GM12878 (cell line): Measurements from ENCODE around the gene DAAM1. TPM values are rescaled to one million over a fixed set of nuclear protein-coding genes. Genes with fewer than 3 reads are reported as not detected.

Experiments
- ATAC-seq: fragments of 200-7000 bp; cut with Tn5 transposase; 3 replicates; pipeline ENCODE4 v1.9.1; 2020; ENCODE audit warnings: mild to moderate bottlenecking, moderate library complexity
- BruUV-seq: library from RNA; stranded (reverse); fragments of 400-500 nt; replicated peaks from 2 replicates; lab custom pipeline; 2021; lab: Mats Ljungman, UMichigan
- CTCF ChIA-PET: fragments of 300-600 bp; sonication (Branson Sonifier 250); formaldehyde crosslinking; extraction: SDS; loops from one replicate; lab custom pipeline; 2021; ENCODE audit warnings: inconsistent platforms; lab: Yijun Ruan, JAX
- POLR2A ChIA-PET: fragments of 350-600 bp; formaldehyde crosslinking; extraction: SDS; loops from one replicate; lab custom pipeline; 2021; ENCODE audit warnings: inconsistent platforms; lab: Charles Lee
- RAD21 ChIA-PET: fragments of 300-600 bp; sonication (Branson Sonifier 250); formaldehyde crosslinking; loops from one replicate; lab custom pipeline; 2023; ENCODE audit warnings: antibody characterized with exemption; ENCODE audit not compliant: unreplicated experiment; lab: Charles Lee
- SMC1A ChIA-PET: fragments of 300-600 bp; sonication (Branson Sonifier 250); formaldehyde crosslinking; loops from one replicate; lab custom pipeline; 2023; ENCODE audit not compliant: unreplicated experiment, uncharacterized antibody; lab: Charles Lee
- DNase-seq: peaks from one replicate; pipeline ENCODE4 v3.0.0-alpha.2; 2011; ENCODE audit warnings: low read depth, low spot score
- FAIRE-seq: peaks from 3 replicates; lab custom pipeline; 2011; peaks lifted over from hg19 to GRCh38; lab: Jason Lieb, UNC
- H2AFZ ChIP-seq: 2 replicates; pipeline ENCODE4 v1.6.0; 2011; ENCODE audit warnings: low read depth, low read length, control low read depth; ENCODE audit not compliant: control insufficient read depth
- H3K27ac ChIP-seq: 2 replicates; pipeline ENCODE4 v1.5.1; 2011; ENCODE audit warnings: control low read depth; ENCODE audit not compliant: control insufficient read depth, insufficient read depth
- H3K27me3 ChIP-seq, 2 experiments: replicated peaks in 1 of 2; 2 replicates each; pipeline versions ENCODE4 v1.6.0 to v1.6.1; 2011; ENCODE audit warnings: low read length in 1 of 2; ENCODE audit not compliant: control insufficient read depth in 2 of 2, insufficient read depth in 2 of 2
- H3K36me3 ChIP-seq, 2 experiments: 2 replicates each; pipeline ENCODE4 v1.5.1; 2011; ENCODE audit warnings: low read length in 1 of 2; ENCODE audit not compliant: control insufficient read depth in 2 of 2, insufficient read depth in 2 of 2
- H3K4me1 ChIP-seq: 2 replicates; pipeline ENCODE4 v1.6.1; 2011; ENCODE audit warnings: mild to moderate bottlenecking, low read length, moderate library complexity, mixed read lengths; ENCODE audit not compliant: control insufficient read depth, insufficient read depth
- H3K4me2 ChIP-seq: 2 replicates; pipeline ENCODE4 v1.6.0; 2011; ENCODE audit warnings: control low read depth; ENCODE audit not compliant: control insufficient read depth, insufficient read depth
- H3K4me3 ChIP-seq: fragments of 200-600 bp; sonication (generic); 2 replicates; pipeline ENCODE4 v1.5.1; 2016
- H3K79me2 ChIP-seq: 2 replicates; pipeline ENCODE4 v1.6.0; 2011; ENCODE audit warnings: low read length; ENCODE audit not compliant: control insufficient read depth, insufficient read depth
- H3K9ac ChIP-seq: 2 replicates; pipeline ENCODE4 v1.8.0; 2011; ENCODE audit warnings: low read length, control low read depth, mixed read lengths; ENCODE audit not compliant: control insufficient read depth, insufficient read depth
- H3K9me3 ChIP-seq: replicated peaks from 3 replicates; pipeline ENCODE4 v1.5.1; 2011; ENCODE audit warnings: mild to moderate bottlenecking, low read length; ENCODE audit not compliant: control insufficient read depth, insufficient read depth
- H4K20me1 ChIP-seq: 2 replicates; pipeline ENCODE4 v1.6.0; 2011; ENCODE audit not compliant: control insufficient read depth, insufficient read depth
- HDAC2 ChIP-seq: fragments of 200-600 bp; sonication (generic); IDR thresholded peaks from 2 replicates; pipeline ENCODE4 v1.6.1; 2017
- RELB ChIP-seq: fragments of 450-650 bp; IDR thresholded peaks from 2 replicates; pipeline ENCODE4 v1.6.1; 2017; ENCODE audit warnings: low read depth, mild to moderate bottlenecking, moderate library complexity
- REST ChIP-seq: IDR thresholded peaks from 2 replicates; pipeline ENCODE4 v1.6.1; 2012; ENCODE audit warnings: mild to moderate bottlenecking, low read depth, low read length
- SMAD5 ChIP-seq: IDR thresholded peaks from 2 replicates; pipeline ENCODE4 v1.6.1; 2016; ENCODE audit warnings: antibody characterized with exemption, low read depth
- SMARCA5 ChIP-seq: fragments of 450-650 bp; IDR thresholded peaks from 2 replicates; pipeline ENCODE4 v1.6.1; 2017; ENCODE audit warnings: mild to moderate bottlenecking
- SUZ12 ChIP-seq: fragments of 200-600 bp; sonication (generic); IDR thresholded peaks from one replicate; pipeline ENCODE4 v1.6.1; 2018; ENCODE audit warnings: antibody characterized with exemption, mild to moderate bottlenecking; ENCODE audit not compliant: unreplicated experiment
- USF2 ChIP-seq: IDR thresholded peaks from 2 replicates; pipeline ENCODE4 v1.6.1; 2011; ENCODE audit warnings: low read depth, low read length, improper control_type of control experiment, borderline replicate concordance
- ZNF592 ChIP-seq: fragments of 450-650 bp; IDR thresholded peaks from 2 replicates; pipeline ENCODE4 v1.6.1; 2017; ENCODE audit warnings: mild to moderate bottlenecking, moderate library complexity
- WGBS: methylation state at CpG from one replicate; pipeline ENCODE4 v1.1.6; 2016; ENCODE audit warnings: low lambda C conversion rate; ENCODE audit not compliant: insufficient replicate concordance, insufficient coverage; ENCODE audit errors: missing lambda C conversion rate; 5-methylcytosine and 5-hydroxymethylcytosine counted together
- in situ Hi-C: fragments of 300-500 bp; cut with MboI; formaldehyde crosslinking; loops from 9 replicates; pipeline ENCODE4 v1.14.3; 2018; ENCODE audit warnings: mixed read lengths
- intact Hi-C: fragments of 100-400 bp; cut with micrococcal nuclease; formaldehyde crosslinking; loops from one replicate; pipeline ENCODE4 v1.14.2; 2022; ENCODE audit not compliant: unreplicated experiment
- polyA plus RNA-seq, 11 experiments: library from polyadenylated mRNA; depleted of rRNA in 4 of 11; unstranded in 6 of 11; stranded (reverse) in 5 of 11; fragments of >200 nt; fragmentation: Nextera tagmentation in 4 of 11; fragmentation: Illumina TruSeq in 1 of 11; extraction: Ambion mirVana in 4 of 11; extraction: Trizol in 1 of 11; gene quantifications; 1 replicate in 1 of 11; 2 replicates in 10 of 11; pipeline versions ENCODE4 v1.2.1 to v1.2.3, GENCODE V29; 2011 to 2016; ENCODE audit warnings: inconsistent platforms in 2 of 11, missing spikeins in 2 of 11, low read depth in 1 of 11
- total RNA-seq, 4 experiments: library from RNA; depleted of rRNA in 3 of 4; stranded (reverse); fragments of >200 nt in 3 of 4; fragmentation: Illumina TruSeq in 1 of 4; extraction: Trizol in 1 of 4; gene quantifications; 2 replicates each; pipeline versions ENCODE4 v1.2.1 to v1.2.3, GENCODE V29; 2013 to 2021

The DAAM1 gene
- total and polyA plus RNA-seq, 10 of the 15 experiments (the other 5 are each of a cell fraction or from before 2014, with no cell fraction given): 13.8 to 32.4 (median 24.2) TPM

GRCh38 chr14:59245809-59246295 lies 57.4 kb downstream of the DAAM1 start (continued):
- TF ChIP-seq RELB (peak; percentile 91), HDAC2 (no peak)
- TF ChIP-seq, all 136 proteins: peak for 28

- CTCF ChIA-PET: no interaction called here
- Histone ChIP-seq H3K79me2 (peaks cover 16% of the 10 kb centered on the region), H3K27me3 (no peaks in the 10 kb centered on the region), H3K4me1 (peaks cover 17% of the 10 kb centered on the region), H3K4me2 (peak overlapping the region; percentile 74; the same call in 1 of the 2 replicates), H3K27ac (peak overlapping the region; percentile 65), H3K9me3 (no peaks in the 10 kb centered on the region; the same call in 1 of the 3 replicates), H2AFZ (no peak overlapping the region), H3K4me3 (no peak overlapping the region), H3K36me3 (no peaks in the 10 kb centered on the region), H3K9ac (no peak overlapping the region), H4K20me1 (no peaks in the 10 kb centered on the region)
- SMC1A ChIA-PET: interaction anchor here (1.3 to 2.7 kb wide), 3 partner anchors 25 to 33 kb away, joined by 4 to 24 read pairs (median 4); no protein-coding TSS in a partner anchor
- in situ Hi-C loops: no loop called here
- no peak for FAIRE-seq
- RAD21 ChIA-PET: interaction anchor here (0.9 to 2.2 kb wide), 2 partner anchors 31 to 40 kb away, joined by 3 to 5 read pairs; no protein-coding TSS in a partner anchor
- 94% methylated on average over 3 of the region's 3 CpGs for WGBS
- TF ChIP-seq SUZ12 (no peak), USF2 (no peak), SMAD5 (no peak), SMARCA5 (0 out of 2 replicates have a peak, but pooled peaks have one; percentile 24), ZNF592 (no peak), REST (no peak)
- BruUV-seq: TSS peak; percentile 14
- peak; percentile 3 for ATAC-seq
- intact Hi-C loops: loop anchor here (2.0 kb wide), 1 partner anchor 56 kb away; no protein-coding TSS in a partner anchor
- no peak for DNase-seq
- POLR2A ChIA-PET: no interaction called here
Measured at GRCh38 chr14:59246566-59246965, 58.1 kb downstream of the DAAM1 start.
